SK-N-SH treated with all-trans-retinoic acid at 6 μM for 48 hours (cell line): ENCODE measurements around the gene NUP153.
"Not testable (repeated sequence)": the region's sequence is repeated elsewhere in the genome, so short reads cannot be mapped to it uniquely, and the experiment has no call there.

ENCODE experiments used
- ATAC-seq: fragments of 200-7000 bp; cut with Tn5 transposase; 3 replicates; pipeline ENCODE4 v1.9.1; 2020; ENCODE audit warnings: mild to moderate bottlenecking, moderate library complexity
- BACH2 ChIP-seq: fragments of 250-450 bp; sonication (Bioruptor Pico); IDR thresholded peaks from 2 replicates; pipeline ENCODE4 v1.9.0; 2021; ENCODE audit warnings: mild to moderate bottlenecking, borderline replicate concordance
- CREB5 ChIP-seq: fragments of 250-450 bp; sonication (Bioruptor Pico); IDR thresholded peaks from 2 replicates; pipeline ENCODE4 v1.5.1; 2020; ENCODE audit warnings: low read depth, mild to moderate bottlenecking, moderate library complexity
- CSDC2 ChIP-seq: fragments of 250-450 bp; sonication (Bioruptor Pico); IDR thresholded peaks from 2 replicates; pipeline ENCODE4 v1.5.0; 2020; ENCODE audit warnings: mild to moderate bottlenecking, moderate library complexity
- CSRNP3 ChIP-seq: fragments of 250-450 bp; sonication (Bioruptor Pico); IDR thresholded peaks from 2 replicates; pipeline ENCODE4 v1.5.1; 2021; ENCODE audit warnings: mild to moderate bottlenecking, moderate library complexity
- ESRRG ChIP-seq: fragments of 250-450 bp; sonication (Bioruptor Pico); IDR thresholded peaks from 2 replicates; pipeline ENCODE4 v1.6.1; 2021; ENCODE audit warnings: mild to moderate bottlenecking
- GLIS3 ChIP-seq: fragments of 250-450 bp; sonication (Bioruptor Pico); IDR thresholded peaks from 2 replicates; pipeline ENCODE4 v1.5.0; 2020; ENCODE audit warnings: mild to moderate bottlenecking, moderate library complexity
- ISL1 ChIP-seq: fragments of 250-450 bp; sonication (Bioruptor Pico); IDR thresholded peaks from 2 replicates; pipeline ENCODE4 v2.1.2; 2022; ENCODE audit warnings: mild to moderate bottlenecking, moderate library complexity
- POU6F1 ChIP-seq: fragments of 250-450 bp; sonication (Bioruptor Pico); IDR thresholded peaks from 2 replicates; pipeline ENCODE4 v1.8.0; 2021; ENCODE audit warnings: low read depth, mild to moderate bottlenecking, moderate library complexity, borderline replicate concordance
- PPARA ChIP-seq: fragments of 250-450 bp; sonication (Bioruptor Pico); IDR thresholded peaks from 2 replicates; pipeline ENCODE4 v1.5.0; 2020; ENCODE audit warnings: mild to moderate bottlenecking, borderline replicate concordance
- SNAI2 ChIP-seq: fragments of 250-450 bp; sonication (Bioruptor Pico); IDR thresholded peaks from 2 replicates; pipeline ENCODE4 v1.5.0; 2020; ENCODE audit warnings: mild to moderate bottlenecking, moderate library complexity
- TCF4 ChIP-seq: fragments of 250-450 bp; sonication (Bioruptor Pico); IDR thresholded peaks from 2 replicates; pipeline ENCODE4 v1.8.0; 2021; ENCODE audit warnings: mild to moderate bottlenecking, moderate library complexity, borderline replicate concordance
- TOX ChIP-seq: fragments of 250-450 bp; sonication (Bioruptor Pico); IDR thresholded peaks from 2 replicates; pipeline ENCODE4 v1.8.0; 2021; ENCODE audit warnings: mild to moderate bottlenecking, moderate library complexity, borderline replicate concordance
- TSHZ2 ChIP-seq: fragments of 250-450 bp; sonication (Bioruptor Pico); IDR thresholded peaks from 2 replicates; pipeline ENCODE4 v1.5.0; 2020; ENCODE audit warnings: mild to moderate bottlenecking, moderate library complexity
- ZC3H10 ChIP-seq: fragments of 250-450 bp; sonication (Bioruptor Pico); IDR thresholded peaks from 2 replicates; pipeline ENCODE4 v1.5.1; 2021; ENCODE audit warnings: mild to moderate bottlenecking, moderate library complexity
- ZFP3 ChIP-seq: fragments of 250-450 bp; sonication (Bioruptor Pico); IDR thresholded peaks from 2 replicates; pipeline ENCODE4 v1.5.0; 2020; ENCODE audit warnings: mild to moderate bottlenecking, moderate library complexity
- ZFP30 ChIP-seq: fragments of 450-650 bp; formaldehyde crosslinking; IDR thresholded peaks from 2 replicates; pipeline ENCODE4 v1.5.0; 2022; ENCODE audit warnings: mild to moderate bottlenecking, moderate library complexity
- ZNF565 ChIP-seq: fragments of 450-650 bp; formaldehyde crosslinking; conservative IDR thresholded peaks from 2 replicates; pipeline ENCODE4 v1.5.0; 2020; ENCODE audit warnings: low read depth, mild to moderate bottlenecking, moderate library complexity
- ZNF70 ChIP-seq: fragments of 450-650 bp; formaldehyde crosslinking; IDR thresholded peaks from 2 replicates; pipeline ENCODE4 v1.5.0; 2020; ENCODE audit warnings: mild to moderate bottlenecking, moderate library complexity
- ZNF8 ChIP-seq: fragments of 450-650 bp; formaldehyde crosslinking; IDR thresholded peaks from 2 replicates; pipeline ENCODE4 v1.5.0; 2020; ENCODE audit warnings: mild to moderate bottlenecking, moderate library complexity
- TF ChIP-seq, protein P1 (sequence below): fragments of 250-450 bp; sonication (Bioruptor Pico); IDR thresholded peaks from 2 replicates; pipeline ENCODE4 v1.8.0; 2020; ENCODE audit warnings: mild to moderate bottlenecking, moderate library complexity, borderline replicate concordance

Gene NUP153

DNA sequence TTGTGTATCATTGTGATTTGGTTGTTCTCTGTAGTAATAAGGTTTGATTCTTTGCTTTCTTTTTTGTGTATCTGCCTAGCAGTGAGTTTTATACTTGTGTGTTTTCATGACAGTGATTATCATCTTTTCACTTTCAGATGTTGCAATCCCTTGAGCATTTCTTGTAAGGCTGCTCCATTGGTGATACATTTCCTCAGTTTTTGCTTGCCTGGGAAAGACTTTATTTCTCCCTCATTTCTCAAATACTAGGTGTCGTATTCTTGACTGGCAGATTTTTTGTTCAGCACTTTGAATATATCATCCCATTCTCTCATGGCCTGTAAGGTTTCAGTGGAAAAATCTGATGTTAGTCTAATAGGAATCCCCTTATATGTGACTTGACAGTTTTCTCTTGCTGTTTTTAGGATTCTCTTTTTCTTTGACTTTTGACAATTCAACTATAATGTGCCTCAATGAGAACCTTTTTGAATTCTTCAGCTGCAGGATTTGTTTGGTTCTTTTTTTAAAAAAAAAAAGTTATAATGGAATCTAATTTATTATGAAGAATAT lies 31.1 kb upstream of the NUP153 start:
- no peak for ATAC-seq
- TF ChIP-seq CSRNP3 (CRISPR knock-in tag) (no peak), TSHZ2 (CRISPR knock-in tag) (no peak), ZNF70 (CRISPR knock-in tag) (no peak), ZFP30 (CRISPR knock-in tag) (no peak), ISL1 (CRISPR knock-in tag) (no peak), PPARA (CRISPR knock-in tag) (no peak), GLIS3 (no peak), ZNF8 (CRISPR knock-in tag) (no peak), ESRRG (no peak), TCF4 (CRISPR knock-in tag) (no peak), TOX (CRISPR knock-in tag) (no peak), ZFP3 (CRISPR knock-in tag) (no peak), CSDC2 (CRISPR knock-in tag) (no peak)
- TF ChIP-seq, protein P1, sequence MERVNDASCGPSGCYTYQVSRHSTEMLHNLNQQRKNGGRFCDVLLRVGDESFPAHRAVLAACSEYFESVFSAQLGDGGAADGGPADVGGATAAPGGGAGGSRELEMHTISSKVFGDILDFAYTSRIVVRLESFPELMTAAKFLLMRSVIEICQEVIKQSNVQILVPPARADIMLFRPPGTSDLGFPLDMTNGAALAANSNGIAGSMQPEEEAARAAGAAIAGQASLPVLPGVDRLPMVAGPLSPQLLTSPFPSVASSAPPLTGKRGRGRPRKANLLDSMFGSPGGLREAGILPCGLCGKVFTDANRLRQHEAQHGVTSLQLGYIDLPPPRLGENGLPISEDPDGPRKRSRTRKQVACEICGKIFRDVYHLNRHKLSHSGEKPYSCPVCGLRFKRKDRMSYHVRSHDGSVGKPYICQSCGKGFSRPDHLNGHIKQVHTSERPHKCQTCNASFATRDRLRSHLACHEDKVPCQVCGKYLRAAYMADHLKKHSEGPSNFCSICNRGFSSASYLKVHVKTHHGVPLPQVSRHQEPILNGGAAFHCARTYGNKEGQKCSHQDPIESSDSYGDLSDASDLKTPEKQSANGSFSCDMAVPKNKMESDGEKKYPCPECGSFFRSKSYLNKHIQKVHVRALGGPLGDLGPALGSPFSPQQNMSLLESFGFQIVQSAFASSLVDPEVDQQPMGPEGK: no peak

DNA sequence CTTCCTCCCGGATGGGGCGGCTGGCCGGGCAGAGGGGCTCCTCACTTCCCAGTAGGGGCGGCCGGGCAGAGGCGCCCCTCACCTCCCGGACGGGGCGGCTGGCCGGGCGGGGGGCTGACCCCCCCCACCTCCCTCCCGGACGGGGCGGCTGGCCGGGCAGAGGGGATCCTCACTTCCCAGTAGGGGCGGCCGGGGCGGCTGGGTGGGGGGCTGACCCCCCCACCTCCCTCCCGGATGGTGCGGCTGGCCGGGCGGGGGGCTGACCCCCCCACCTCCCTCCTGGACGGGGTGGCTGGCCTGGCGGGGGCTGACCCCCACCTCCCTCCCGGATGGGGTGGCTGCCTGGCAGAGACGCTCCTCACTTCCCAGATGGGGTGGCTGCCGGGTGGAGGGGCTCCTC lies 28.6 kb upstream of the NUP153 start:
- ATAC-seq: not testable (repeated sequence)

- TF ChIP-seq ZFP3 (CRISPR knock-in tag) (no peak), ZFP30 (CRISPR knock-in tag) (no peak), SNAI2 (CRISPR knock-in tag) (no peak)
- ATAC-seq: no peak
Measured at GRCh38 chr6:17730078-17730704, 23.5 kb upstream of the NUP153 start.

DNA sequence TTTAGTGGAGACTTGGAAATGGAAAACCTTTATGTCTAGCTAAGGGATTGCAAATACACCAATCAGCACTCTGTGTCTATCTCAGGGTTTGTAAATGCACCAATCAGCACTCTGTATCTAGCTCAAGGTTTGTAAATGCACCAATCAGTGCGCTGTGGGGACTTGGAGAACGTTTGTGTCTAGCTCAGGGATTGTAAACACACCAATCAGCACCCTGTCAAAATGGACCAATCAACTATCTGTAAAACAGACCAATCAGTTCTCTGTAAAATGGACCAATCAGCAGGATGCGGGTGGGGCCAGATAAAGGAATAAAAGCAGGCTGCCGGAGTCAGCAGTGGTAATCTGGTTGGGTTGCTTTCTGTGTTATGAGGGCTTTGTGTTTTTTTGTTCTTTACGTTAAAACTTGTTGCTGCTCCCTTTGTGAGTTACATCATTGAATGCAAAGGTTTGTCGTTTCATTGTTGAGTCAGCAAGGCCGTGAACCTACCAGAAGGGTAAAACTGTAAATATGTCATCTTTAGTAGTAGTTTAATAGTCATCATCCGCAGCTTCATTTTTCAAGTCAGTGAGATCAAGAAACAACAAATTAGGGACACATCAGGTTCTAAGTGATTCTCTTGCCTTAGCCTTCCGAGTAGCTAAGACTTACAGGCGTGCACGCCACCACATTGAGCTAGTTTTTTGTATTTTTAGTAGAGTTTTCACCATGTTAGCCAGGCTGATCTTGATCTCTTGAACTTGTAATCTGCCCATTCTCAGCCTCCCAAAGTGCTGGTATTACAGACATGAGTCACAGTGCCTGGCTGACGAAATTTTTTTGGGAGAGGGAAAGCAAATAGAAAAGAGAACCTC lies 22.7 kb upstream of the NUP153 start:
- no peak for ATAC-seq
- no peak for TF ChIP-seq SNAI2 (CRISPR knock-in tag)
- TF ChIP-seq ISL1 (CRISPR knock-in tag): no peak
- TF ChIP-seq TOX (CRISPR knock-in tag): no peak
- no peak for TF ChIP-seq BACH2
- no peak for TF ChIP-seq GLIS3
- TF ChIP-seq ZC3H10 (CRISPR knock-in tag): no peak
- TF ChIP-seq POU6F1 (CRISPR knock-in tag): no peak
- no peak for TF ChIP-seq CSDC2 (CRISPR knock-in tag)
- TF ChIP-seq ZNF565: no peak
- no peak for TF ChIP-seq ZNF70 (CRISPR knock-in tag)
- no peak for TF ChIP-seq ZFP30 (CRISPR knock-in tag)
- no peak for TF ChIP-seq CREB5 (CRISPR knock-in tag)
- TF ChIP-seq ESRRG: no peak
- TF ChIP-seq, protein P1: no peak
